A673 (cell line): Measurements from ENCODE around the gene SLC35F2.

ENCODE experiments used
- CTCF ChIP-seq: fragments of 300-800, 200-600 bp; sonication (generic); conservative IDR thresholded peaks from 2 replicates; pipeline ENCODE4 v1.5.1; 2017; ENCODE audit warnings: low read depth, mild to moderate bottlenecking, antibody characterized with exemption, low read length, moderate library complexity, mixed read lengths
- EZH2 ChIP-seq: fragments of 200-600 bp; sonication (generic); IDR thresholded peaks from 2 replicates; pipeline ENCODE4 v1.6.1; 2017; ENCODE audit warnings: borderline replicate concordance, low read depth, mild to moderate bottlenecking, mixed read lengths, antibody characterized with exemption, low read length; ENCODE audit not compliant: poor library complexity, severe bottlenecking

DNA sequence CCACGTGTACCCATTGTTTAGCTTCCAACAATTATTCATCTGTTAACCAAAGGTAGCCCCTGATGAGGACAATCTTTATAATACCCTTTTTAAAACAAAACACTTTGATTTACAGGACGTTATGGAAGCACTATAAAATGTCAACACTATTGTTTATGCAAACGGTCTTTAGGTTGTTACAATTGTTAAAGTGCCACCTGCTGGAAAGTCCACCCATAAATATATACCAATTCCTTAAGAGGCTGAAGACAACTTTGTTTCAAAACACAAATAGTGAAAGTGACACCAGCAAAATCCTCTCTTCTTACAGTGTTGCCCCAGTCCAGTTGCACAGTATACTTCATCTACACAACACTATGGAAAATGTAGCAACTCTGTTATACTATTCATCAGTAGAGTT is 77.8 kb downstream of the SLC35F2 start:
- no peak; the same call in 1 of the 2 replicates for TF ChIP-seq CTCF
- no peak for TF ChIP-seq EZH2
